Common myeloid progenitor, CD34-positive (primary cell): ENCODE measurements around the gene HDAC4.

ENCODE experiments used
- CTCF ChIA-PET: fragments of 350-600 bp; sonication (Branson Sonifier 250); formaldehyde crosslinking; loops from one replicate; lab custom pipeline; 2021; ENCODE audit warnings: antibody characterized with exemption; lab: Charles Lee
- POLR2A ChIA-PET: fragments of 350-600 bp; sonication (Branson Sonifier 250); formaldehyde crosslinking; loops from one replicate; lab custom pipeline; 2021; ENCODE audit warnings: antibody characterized with exemption; lab: Charles Lee
- DNase-seq, 3 donors: peaks; one replicate each; pipeline versions ENCODE4 v3.0.0 to v3.0.0-alpha.2; 2013
- H3K27ac ChIP-seq, 2 experiments: 1 replicate in 1 of 2; 2 replicates in 1 of 2; pipeline ENCODE4 v1.7.0; 2013; ENCODE audit warnings: inconsistent platforms in 2 of 2, low read length in 2 of 2, mild to moderate bottlenecking in 2 of 2, low read depth in 1 of 2, moderate library complexity in 1 of 2; ENCODE audit not compliant: severe bottlenecking in 2 of 2, insufficient read depth in 1 of 2, poor library complexity in 1 of 2
- H3K27me3 ChIP-seq, 5 experiments: replicated peaks in 2 of 5; 1 replicate in 3 of 5; 2 replicates in 2 of 5; pipeline versions ENCODE4 v1.6.1 to v1.7.0; 2013; ENCODE audit warnings: low read length in 4 of 5, mild to moderate bottlenecking in 2 of 5, moderate library complexity in 2 of 5, inconsistent platforms in 1 of 5; ENCODE audit not compliant: insufficient read depth in 5 of 5, control insufficient read depth in 4 of 5
- H3K36me3 ChIP-seq, 4 experiments: 1 replicate in 2 of 4; 2 replicates in 2 of 4; pipeline versions ENCODE4 v1.6.1 to v1.7.0; 2013; ENCODE audit warnings: low read length in 3 of 4, control low read depth in 1 of 4, mild to moderate bottlenecking in 1 of 4; ENCODE audit not compliant: control insufficient read depth in 4 of 4, insufficient read depth in 4 of 4
- H3K4me1 ChIP-seq, 4 experiments: 1 replicate in 3 of 4; 2 replicates in 1 of 4; pipeline versions ENCODE4 v1.6.1 to v1.7.1; 2013; ENCODE audit warnings: low read length in 3 of 4, mild to moderate bottlenecking in 3 of 4, control low read depth in 1 of 4, inconsistent platforms in 1 of 4, moderate library complexity in 1 of 4; ENCODE audit not compliant: control insufficient read depth in 4 of 4, insufficient read depth in 4 of 4; ENCODE audit errors: control extremely low read depth in 1 of 4
- H3K4me3 ChIP-seq, 7 experiments: 1 replicate in 4 of 7; 2 replicates in 3 of 7; pipeline versions ENCODE4 v1.5.1 to v1.7.0; 2013; ENCODE audit warnings: mild to moderate bottlenecking in 7 of 7, low read length in 6 of 7, moderate library complexity in 6 of 7, inconsistent platforms in 2 of 7, low read depth in 2 of 7, control low read depth in 1 of 7; ENCODE audit not compliant: insufficient read depth in 4 of 7, control insufficient read depth in 1 of 7; ENCODE audit errors: extremely low read depth in 1 of 7
- H3K9me3 ChIP-seq, 5 experiments: 1 replicate in 4 of 5; 2 replicates in 1 of 5; pipeline versions ENCODE4 v1.6.1 to v1.7.1; 2013; ENCODE audit warnings: low read length in 4 of 5, mild to moderate bottlenecking in 2 of 5, inconsistent platforms in 1 of 5, low read depth in 1 of 5, moderate library complexity in 1 of 5; ENCODE audit not compliant: control insufficient read depth in 4 of 5, insufficient read depth in 2 of 5; ENCODE audit errors: control extremely low read depth in 1 of 5
- WGBS: methylation state at CpG from one replicate; pipeline ENCODE4 v1.1.5; 2013; ENCODE audit not compliant: insufficient coverage; 5-methylcytosine and 5-hydroxymethylcytosine counted together

Gene HDAC4

GRCh38 chr2:239341146-239341732, 59.6 kb downstream of the HDAC4 start:
- Histone ChIP-seq H3K36me3 (peaks cover 0 to 12% (median 2%) of the 10 kb centered on the region in 4 experiments), H3K9me3 (peaks cover 0 to 2% (median 0%) of the 10 kb centered on the region in 5 experiments), H3K4me1 (peaks cover 0 to 10% (median 8%) of the 10 kb centered on the region in 4 experiments), H3K4me3 (no peak overlapping the region), H3K27ac (no peak overlapping the region), H3K27me3 (no peaks in the 10 kb centered on the region)
- WGBS, result 100% methylated on average over 2 of the region's 8 CpGs
- ChIA-PET CTCF (no interaction called here), POLR2A (no interaction called here)
- no peak for DNase-seq

- peak; percentile 10 to 50 (median 43) for DNase-seq
- peaks cover 0 to 10% (median 8%) of the 10 kb centered on the region in 4 experiments for H3K4me1 ChIP-seq
- H3K27me3 ChIP-seq, result no peaks in the 10 kb centered on the region
- H3K9me3 ChIP-seq, result peaks cover 0 to 2% (median 0%) of the 10 kb centered on the region in 5 experiments
- ChIA-PET POLR2A (no interaction called here), CTCF (no interaction called here)
- WGBS, result 81% methylated on average over 7 of the region's 7 CpGs
- no peak overlapping the region for H3K4me3 ChIP-seq
- peaks cover 0 to 12% (median 2%) of the 10 kb centered on the region in 4 experiments for H3K36me3 ChIP-seq
- H3K27ac ChIP-seq, result no peak overlapping the region
Observed at GRCh38 chr2:239339726-239340601, 60.9 kb downstream of the HDAC4 start.

- Histone ChIP-seq H3K27ac (no peak overlapping the region), H3K4me3 (no peak overlapping the region), H3K4me1 (peaks cover 0 to 10% (median 8%) of the 10 kb centered on the region in 4 experiments), H3K9me3 (peaks cover 0 to 2% (median 0%) of the 10 kb centered on the region in 5 experiments), H3K27me3 (no peaks in the 10 kb centered on the region), H3K36me3 (peaks cover 0 to 12% (median 2%) of the 10 kb centered on the region in 4 experiments)
- 82% methylated on average over 5 of the region's 6 CpGs for WGBS
- DNase-seq, result no peak
- ChIA-PET POLR2A (no interaction called here), CTCF (no interaction called here)
Observed at GRCh38 chr2:239339241-239339640, 61.6 kb downstream of the HDAC4 start.

GRCh38 chr2:239337877-239338484, 62.8 kb downstream of the HDAC4 start:
- no peak overlapping the region for H3K27ac ChIP-seq
- H3K4me3 ChIP-seq, result no peak overlapping the region
- peaks cover 0 to 2% (median 0%) of the 10 kb centered on the region in 5 experiments for H3K9me3 ChIP-seq
- 88% methylated on average over 11 of the region's 15 CpGs for WGBS
- ChIA-PET CTCF (no interaction called here), POLR2A (no interaction called here)
- no peaks in the 10 kb centered on the region for H3K27me3 ChIP-seq
- no peak for DNase-seq
- peaks cover 0 to 12% (median 2%) of the 10 kb centered on the region in 4 experiments for H3K36me3 ChIP-seq
- H3K4me1 ChIP-seq, result peaks cover 0 to 10% (median 8%) of the 10 kb centered on the region in 4 experiments

- Histone ChIP-seq H3K9me3 (peaks cover 0 to 2% (median 0%) of the 10 kb centered on the region in 5 experiments), H3K4me1 (peaks cover 0 to 10% (median 8%) of the 10 kb centered on the region in 4 experiments), H3K36me3 (peaks cover 0 to 8% (median 2%) of the 10 kb centered on the region in 4 experiments), H3K4me3 (no peak overlapping the region), H3K27ac (no peak overlapping the region), H3K27me3 (no peaks in the 10 kb centered on the region)
- ChIA-PET CTCF (no interaction called here), POLR2A (no interaction called here)
- DNase-seq, result no peak
- WGBS, result 98% methylated on average over 22 of the region's 28 CpGs
Observed at GRCh38 chr2:239337122-239337876, 63.5 kb downstream of the HDAC4 start.

- no peak for DNase-seq
- no peak overlapping the region for H3K27ac ChIP-seq
- H3K36me3 ChIP-seq, result peaks cover 0 to 4% (median 0%) of the 10 kb centered on the region in 4 experiments
- 97% methylated on average over 22 of the region's 24 CpGs for WGBS
- no peak overlapping the region for H3K4me3 ChIP-seq
- ChIA-PET POLR2A (no interaction called here), CTCF (interaction anchor here (1.1 kb wide), 1 partner anchor 9 kb away, joined by 5 read pairs; no protein-coding TSS in a partner anchor)
- H3K27me3 ChIP-seq, result no peaks in the 10 kb centered on the region
- H3K4me1 ChIP-seq, result peaks cover 0 to 18% (median 7%) of the 10 kb centered on the region in 4 experiments
- no peaks in the 10 kb centered on the region for H3K9me3 ChIP-seq
Observed at GRCh38 chr2:239331560-239331959, 69.3 kb downstream of the HDAC4 start.
